ENCODE results near the gene RBM44.
"Not testable (repeated sequence)": the region's sequence is repeated elsewhere in the genome, so short reads cannot be mapped to it uniquely, and the experiment has no call there.

RBM44 gene

GRCh38 chr2:237858294-237859081, 59.9 kb downstream of the RBM44 start:
- DNase-seq: peak; percentile 56

- no peak for DNase-seq
Measured at GRCh38 chr2:237859082-237859433, 60.5 kb downstream of the RBM44 start.

GRCh38 chr2:237859533-237860272, 61.1 kb downstream of the RBM44 start, which contains the start of gene RAMP1:
RAMP1 (plus strand) TSS chr2:237859623; CDS start chr2:237859676, 53 bp downstream.
- peak; percentile 56 for DNase-seq

GRCh38 chr2:237860273-237860935, 61.8 kb downstream of the RBM44 start:
- DNase-seq: peak; percentile 33

GRCh38 chr2:237861875-237862527, 63.4 kb downstream of the RBM44 start:
- no peak for DNase-seq

GRCh38 chr2:237862528-237862895, 63.9 kb downstream of the RBM44 start:
- no peak for DNase-seq

GRCh38 chr2:237863102-237863511, 64.5 kb downstream of the RBM44 start:
- no peak for DNase-seq

- no peak for DNase-seq
Measured at GRCh38 chr2:237863689-237864443, 65.3 kb downstream of the RBM44 start.

GRCh38 chr2:237864444-237864931, 65.9 kb downstream of the RBM44 start:
- DNase-seq: no peak

- DNase-seq: no peak
Measured at GRCh38 chr2:237864940-237865622, 66.5 kb downstream of the RBM44 start.

GRCh38 chr2:237865623-237866041, 67.1 kb downstream of the RBM44 start:
- no peak for DNase-seq

GRCh38 chr2:237866101-237866621, 67.6 kb downstream of the RBM44 start:
- DNase-seq: no peak

- no peak for DNase-seq
Measured at GRCh38 chr2:237867465-237867864, 68.9 kb downstream of the RBM44 start.

- DNase-seq: not testable (repeated sequence)
Measured at GRCh38 chr2:237868074-237868473, 69.5 kb downstream of the RBM44 start.

GRCh38 chr2:237868631-237869342, 70.2 kb downstream of the RBM44 start:
- no peak for DNase-seq

GRCh38 chr2:237869343-237870102, 70.9 kb downstream of the RBM44 start:
- no peak for DNase-seq

- DNase-seq: no peak
Measured at GRCh38 chr2:237870126-237870525, 71.5 kb downstream of the RBM44 start.

- no peak for DNase-seq
Measured at GRCh38 chr2:237870754-237871651, 72.4 kb downstream of the RBM44 start.

All from right kidney (tissue), 1 donor.